Chondrocyte (in vitro differentiated cells): ENCODE measurements around the gene ZBTB5. TPM values are rescaled to one million over a fixed set of nuclear protein-coding genes. Genes with fewer than 3 reads are reported as not detected.
"Not testable (repeated sequence)": the region's sequence is repeated elsewhere in the genome, so short reads cannot be mapped to it uniquely, and the experiment has no call there.

Source experiments
- DNase-seq: peaks from one replicate; pipeline ENCODE4 v3.0.0; 2021; ENCODE audit warnings: mixed read lengths, low spot score
- H3K27ac Mint-ChIP-seq: one replicate; pipeline ENCODE4 v1.8.0; 2021; ENCODE audit warnings: mild to moderate bottlenecking, moderate library complexity, mixed read lengths; ENCODE audit not compliant: unreplicated experiment
- H3K27me3 Mint-ChIP-seq: 2 replicates; pipeline ENCODE4 v1.8.0; 2021; ENCODE audit warnings: low read depth, mixed read lengths
- H3K36me3 Mint-ChIP-seq: 2 replicates; pipeline ENCODE4 v1.8.0; 2021; ENCODE audit warnings: low read depth, mixed read lengths
- H3K4me1 Mint-ChIP-seq: 2 replicates; pipeline ENCODE4 v1.8.0; 2021; ENCODE audit warnings: low read depth, mild to moderate bottlenecking, mixed read lengths
- H3K4me3 Mint-ChIP-seq: one replicate; pipeline ENCODE4 v1.8.0; 2021; ENCODE audit warnings: mild to moderate bottlenecking, moderate library complexity, mixed read lengths; ENCODE audit not compliant: unreplicated experiment
- H3K9me3 Mint-ChIP-seq: 2 replicates; pipeline ENCODE4 v1.8.0; 2021; ENCODE audit warnings: low read depth, mixed read lengths
- total RNA-seq: library from RNA; stranded (reverse); gene quantifications from 3 replicates; pipeline ENCODE4 v1.2.1, GENCODE V29; 2021
- TF ChIP-seq, protein P1 (sequence below): fragments of 200-600 bp; sonication (generic); IDR thresholded peaks from 2 replicates; pipeline ENCODE4 v1.5.0; 2021; ENCODE audit warnings: antibody characterized with exemption, mild to moderate bottlenecking, moderate library complexity

ZBTB5 gene
- total RNA-seq, 1 donor from 2014 or later = 14.5 TPM

DNA sequence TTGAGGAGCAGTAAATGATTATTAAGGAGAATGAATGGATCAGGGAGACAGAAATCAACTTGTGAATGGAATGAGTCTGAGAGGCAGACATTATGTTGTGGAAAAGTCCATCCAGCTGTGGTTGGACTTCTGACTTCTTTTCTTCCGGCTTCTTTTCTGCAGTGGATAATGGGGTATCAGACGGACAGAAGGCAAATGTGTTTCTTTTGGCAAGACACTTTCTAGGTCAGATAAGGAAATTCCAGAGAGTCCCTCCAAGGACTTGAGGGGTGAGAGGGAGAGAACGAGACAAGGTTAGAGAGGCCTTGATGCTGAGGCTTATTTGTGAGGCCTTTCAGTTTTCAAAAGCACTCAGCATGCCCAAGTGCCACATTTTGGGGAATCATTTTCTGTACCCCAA, 59.9 kb downstream of the ZBTB5 start:
- H3K27ac Mint-ChIP-seq = no peak overlapping the region
- H3K9me3 Mint-ChIP-seq = no peaks in the 10 kb centered on the region
- no peaks in the 10 kb centered on the region for H3K36me3 Mint-ChIP-seq
- no peak for DNase-seq
- no peak overlapping the region for H3K4me3 Mint-ChIP-seq
- H3K4me1 Mint-ChIP-seq = peaks cover 5% of the 10 kb centered on the region
- TF ChIP-seq, protein P1, sequence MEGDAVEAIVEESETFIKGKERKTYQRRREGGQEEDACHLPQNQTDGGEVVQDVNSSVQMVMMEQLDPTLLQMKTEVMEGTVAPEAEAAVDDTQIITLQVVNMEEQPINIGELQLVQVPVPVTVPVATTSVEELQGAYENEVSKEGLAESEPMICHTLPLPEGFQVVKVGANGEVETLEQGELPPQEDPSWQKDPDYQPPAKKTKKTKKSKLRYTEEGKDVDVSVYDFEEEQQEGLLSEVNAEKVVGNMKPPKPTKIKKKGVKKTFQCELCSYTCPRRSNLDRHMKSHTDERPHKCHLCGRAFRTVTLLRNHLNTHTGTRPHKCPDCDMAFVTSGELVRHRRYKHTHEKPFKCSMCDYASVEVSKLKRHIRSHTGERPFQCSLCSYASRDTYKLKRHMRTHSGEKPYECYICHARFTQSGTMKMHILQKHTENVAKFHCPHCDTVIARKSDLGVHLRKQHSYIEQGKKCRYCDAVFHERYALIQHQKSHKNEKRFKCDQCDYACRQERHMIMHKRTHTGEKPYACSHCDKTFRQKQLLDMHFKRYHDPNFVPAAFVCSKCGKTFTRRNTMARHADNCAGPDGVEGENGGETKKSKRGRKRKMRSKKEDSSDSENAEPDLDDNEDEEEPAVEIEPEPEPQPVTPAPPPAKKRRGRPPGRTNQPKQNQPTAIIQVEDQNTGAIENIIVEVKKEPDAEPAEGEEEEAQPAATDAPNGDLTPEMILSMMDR = no peak
- H3K27me3 Mint-ChIP-seq = no peaks in the 10 kb centered on the region

DNA sequence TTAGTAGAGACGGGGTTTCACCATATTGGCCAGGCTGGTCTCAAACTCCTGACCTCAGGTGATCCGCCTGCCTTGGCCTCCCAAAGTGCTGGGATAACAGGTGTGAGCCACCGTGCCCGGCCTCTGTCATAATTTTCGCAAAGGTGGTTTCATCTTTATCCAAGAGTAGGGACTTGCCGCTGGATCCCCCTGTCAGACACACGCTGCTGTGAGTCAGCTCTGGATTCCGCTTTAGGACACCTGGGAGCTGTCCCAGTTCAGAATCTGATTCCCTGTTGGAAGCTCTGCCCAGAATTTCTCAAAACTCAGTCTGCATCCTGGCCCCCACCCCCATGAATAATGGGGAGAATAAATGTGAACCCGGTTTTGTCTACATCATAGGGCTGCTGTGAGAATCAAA, 60.7 kb downstream of the ZBTB5 start:
- no peak overlapping the region for H3K27ac Mint-ChIP-seq
- TF ChIP-seq, protein P1 = no peak
- DNase-seq = no peak
- no peak overlapping the region for H3K4me3 Mint-ChIP-seq
- H3K4me1 Mint-ChIP-seq = peaks cover 5% of the 10 kb centered on the region
- H3K36me3 Mint-ChIP-seq = no peaks in the 10 kb centered on the region
- H3K9me3 Mint-ChIP-seq = no peaks in the 10 kb centered on the region
- H3K27me3 Mint-ChIP-seq = no peaks in the 10 kb centered on the region

DNA sequence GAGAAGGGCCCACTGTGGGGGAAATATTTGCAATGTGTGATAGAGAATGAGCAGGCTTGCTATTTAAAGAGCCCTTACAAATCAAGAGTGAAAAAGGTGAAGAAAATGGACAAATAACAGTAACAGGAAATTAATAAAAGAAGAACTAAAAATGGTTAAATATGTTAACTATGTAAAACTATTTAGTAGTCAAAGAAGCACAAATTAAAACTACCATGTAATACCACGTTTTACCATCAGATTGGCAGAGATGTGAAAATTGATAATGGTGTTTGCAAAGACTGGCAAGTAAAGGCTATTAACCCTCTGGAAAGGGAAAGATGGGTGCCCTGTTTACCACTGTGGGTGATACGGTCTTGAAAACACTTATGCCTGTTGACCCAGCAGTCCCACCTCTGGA, 65.9 kb downstream of the ZBTB5 start:
- Mint-ChIP-seq H3K36me3 (no peaks in the 10 kb centered on the region), H3K27ac (no peak overlapping the region), H3K9me3 (no peaks in the 10 kb centered on the region), H3K4me3 (no peak overlapping the region), H3K27me3 (peaks cover 6% of the 10 kb centered on the region), H3K4me1 (no peaks in the 10 kb centered on the region)
- TF ChIP-seq, protein P1 = no peak
- DNase-seq = no peak

DNA sequence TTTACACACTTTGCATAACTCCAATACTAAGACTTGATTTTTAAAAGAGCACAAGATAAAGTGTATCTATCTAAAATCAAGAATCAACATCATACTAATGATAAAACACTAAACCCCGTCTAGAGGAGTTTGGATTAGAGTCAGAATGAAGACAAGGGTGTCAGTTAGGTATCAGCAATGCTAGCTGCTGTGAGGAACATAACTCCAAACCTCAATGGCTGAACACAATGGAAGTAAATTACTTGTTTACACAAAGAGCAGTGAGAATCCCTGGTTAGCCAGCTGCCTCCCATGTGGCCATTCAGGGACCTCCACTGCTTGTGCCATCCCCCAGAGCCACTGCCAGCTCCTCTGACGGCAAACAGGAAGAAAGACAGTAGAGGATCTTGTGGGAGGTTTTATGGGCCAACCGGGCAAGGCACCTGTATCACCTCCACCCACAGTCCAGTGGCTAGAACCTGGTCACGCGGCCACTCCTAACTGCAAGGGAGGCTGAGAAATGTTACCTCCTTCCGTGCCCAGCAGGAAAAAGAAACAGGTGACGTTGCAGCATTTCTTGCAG, 66.7 kb downstream of the ZBTB5 start:
- Mint-ChIP-seq H3K27me3 (peaks cover 6% of the 10 kb centered on the region), H3K27ac (no peak overlapping the region), H3K4me1 (no peaks in the 10 kb centered on the region), H3K36me3 (no peaks in the 10 kb centered on the region), H3K4me3 (no peak overlapping the region), H3K9me3 (no peaks in the 10 kb centered on the region)
- no peak for DNase-seq
- TF ChIP-seq, protein P1 = no peak

DNA sequence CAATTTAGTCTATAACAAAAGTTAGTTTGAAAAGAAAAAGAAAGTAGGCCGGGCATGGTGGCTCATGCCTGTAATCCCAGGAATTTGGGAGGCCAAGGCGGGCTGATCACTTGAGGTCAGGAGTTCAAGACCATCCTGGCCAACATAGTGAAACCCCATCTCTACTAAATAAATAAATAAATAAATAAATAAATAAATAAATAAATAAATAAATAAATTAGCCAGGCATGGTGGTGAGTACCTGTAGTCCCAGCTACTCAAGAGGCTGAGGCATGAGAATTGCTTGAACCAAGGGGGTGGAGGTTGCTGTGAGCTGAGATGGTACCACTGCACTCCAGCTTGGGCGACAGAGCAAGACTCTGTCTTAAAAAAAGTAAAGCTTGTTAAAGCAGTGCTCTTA, 67.3 kb downstream of the ZBTB5 start:
- not testable (repeated sequence) for H3K27ac Mint-ChIP-seq, H3K4me1 Mint-ChIP-seq, H3K9me3 Mint-ChIP-seq, H3K27me3 Mint-ChIP-seq, H3K4me3 Mint-ChIP-seq, H3K36me3 Mint-ChIP-seq, DNase-seq

DNA sequence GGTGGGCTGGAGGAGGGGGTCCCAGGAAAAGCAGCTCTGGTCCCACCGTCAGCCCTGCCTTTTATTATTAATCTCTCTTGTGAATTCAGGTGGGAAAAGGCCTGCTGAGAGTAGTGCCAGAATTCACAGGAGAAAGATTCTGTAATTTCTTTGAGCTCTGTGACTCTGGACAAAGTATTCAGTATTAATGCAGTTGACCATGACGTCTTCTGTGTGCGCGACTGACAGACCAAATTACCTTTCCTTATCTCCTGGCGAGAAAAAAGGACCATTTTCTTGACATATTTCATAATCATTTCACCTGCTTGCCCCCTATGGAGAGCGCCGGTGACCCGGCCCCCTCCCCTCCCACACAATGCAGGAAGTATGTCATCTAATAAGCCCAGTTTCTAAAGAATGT, 69.6 kb downstream of the ZBTB5 start:
- no peaks in the 10 kb centered on the region for H3K9me3 Mint-ChIP-seq
- DNase-seq = no peak
- H3K27me3 Mint-ChIP-seq = peaks cover 6% of the 10 kb centered on the region
- no peaks in the 10 kb centered on the region for H3K4me1 Mint-ChIP-seq
- no peaks in the 10 kb centered on the region for H3K36me3 Mint-ChIP-seq
- TF ChIP-seq, protein P1 = no peak
- H3K4me3 Mint-ChIP-seq = no peak overlapping the region
- H3K27ac Mint-ChIP-seq = no peak overlapping the region
